B cell (primary cell): ENCODE measurements around the gene TMEM235. TPM values are rescaled to one million over a fixed set of nuclear protein-coding genes. Genes with fewer than 3 reads are reported as not detected.

Experiments used
- ATAC-seq: fragments of 200-7000 bp; cut with Tn5 transposase; one replicate; pipeline ENCODE4 v1.10.0; 2021; ENCODE audit warnings: low read depth, mild to moderate bottlenecking, moderate number of reproducible peaks, moderate library complexity
- CTCF ChIA-PET: fragments of 350-600 bp; sonication (Branson Sonifier 250); formaldehyde crosslinking; loops from one replicate; lab custom pipeline; 2021; ENCODE audit warnings: antibody characterized with exemption, inconsistent platforms; lab: Charles Lee
- POLR2A ChIA-PET: fragments of 350-600 bp; sonication (Branson Sonifier 250); formaldehyde crosslinking; loops from one replicate; lab custom pipeline; 2021; ENCODE audit warnings: antibody characterized with exemption; lab: Charles Lee
- DNase-seq: peaks from one replicate; pipeline ENCODE4 v3.0.0; 2013
- H2AFZ ChIP-seq: 2 replicates; pipeline ENCODE4 v1.6.1; 2012; ENCODE audit warnings: mild to moderate bottlenecking, low read depth, low read length; ENCODE audit not compliant: insufficient read depth, poor library complexity, severe bottlenecking
- H3K27ac ChIP-seq, 2 donors: 1 replicate in 1 of 2; 2 replicates in 1 of 2; pipeline ENCODE4 v1.5.1; 2012 to 2013; ENCODE audit warnings: low read length in 2 of 2, mild to moderate bottlenecking in 2 of 2, moderate library complexity in 1 of 2
- H3K27me3 ChIP-seq, 4 experiments: fragments of 200-600 bp in 1 of 4; sonication (generic) in 1 of 4; replicated peaks in 1 of 4; 1 replicate in 2 of 4; 2 replicates in 2 of 4; pipeline versions ENCODE4 v1.6.1 to v1.7.0; 2013 to 2016; ENCODE audit warnings: low read length in 3 of 4, mild to moderate bottlenecking in 2 of 4, mixed read lengths in 1 of 4, moderate library complexity in 1 of 4; ENCODE audit not compliant: insufficient read depth in 4 of 4, control insufficient read depth in 3 of 4; ENCODE audit errors: control extremely low read depth in 1 of 4
- H3K36me3 ChIP-seq, 2 experiments: replicated peaks in 1 of 2; 1 replicate in 1 of 2; 2 replicates in 1 of 2; pipeline versions ENCODE4 v1.6.1 to v1.7.1; 2013; ENCODE audit warnings: low read length in 1 of 2; ENCODE audit not compliant: insufficient read depth in 2 of 2, control insufficient read depth in 1 of 2; ENCODE audit errors: control extremely low read depth in 1 of 2, extremely low read depth in 1 of 2
- H3K4me1 ChIP-seq, 2 donors: fragments of 200-600 bp in 1 of 2; sonication (generic) in 1 of 2; 1 replicate in 1 of 2; 2 replicates in 1 of 2; pipeline versions ENCODE4 v1.5.1 to v1.6.1; 2013 to 2017; ENCODE audit warnings: low read length in 2 of 2; ENCODE audit not compliant: control insufficient read depth in 2 of 2, insufficient read depth in 2 of 2
- H3K4me2 ChIP-seq: replicated peaks from 2 replicates; pipeline ENCODE3; 2012; ENCODE audit warnings: mild to moderate bottlenecking, low read depth, low read length; ENCODE audit not compliant: poor library complexity, severe bottlenecking
- H3K4me3 ChIP-seq, 5 experiments: fragments of 200-600 bp in 1 of 5; sonication (generic) in 1 of 5; 1 replicate in 3 of 5; 2 replicates in 2 of 5; pipeline versions ENCODE4 v1.5.1 to v1.7.0; 2011 to 2016; ENCODE audit warnings: low read length in 4 of 5, mild to moderate bottlenecking in 4 of 5, low read depth in 2 of 5, control low read depth in 1 of 5, moderate library complexity in 1 of 5; ENCODE audit not compliant: insufficient read depth in 1 of 5; ENCODE audit errors: control extremely low read depth in 1 of 5, extremely low read depth in 1 of 5
- H3K79me2 ChIP-seq: fragments of 200-600 bp; sonication (generic); one replicate; pipeline ENCODE4 v1.6.0; 2016; ENCODE audit warnings: low read length; ENCODE audit not compliant: control insufficient read depth, insufficient read depth
- H3K9ac ChIP-seq: fragments of 200-600 bp; sonication (generic); 2 replicates; pipeline ENCODE4 v1.6.1; 2017; ENCODE audit warnings: mild to moderate bottlenecking, low read length, moderate library complexity
- H3K9me3 ChIP-seq, 3 donors: one replicate each; pipeline versions ENCODE4 v1.6.1 to v1.7.1; 2013; ENCODE audit warnings: low read length in 2 of 3; ENCODE audit not compliant: control insufficient read depth in 2 of 3, insufficient read depth in 1 of 3; ENCODE audit errors: control extremely low read depth in 1 of 3
- H4K20me1 ChIP-seq: 2 replicates; pipeline ENCODE4 v1.6.0; 2012; ENCODE audit warnings: mild to moderate bottlenecking, low read length; ENCODE audit not compliant: insufficient read depth, control insufficient read depth, poor library complexity, severe bottlenecking
- H3K27ac Mint-ChIP-seq: one replicate; pipeline ENCODE4 v1.8.0; 2021; ENCODE audit warnings: mixed read lengths
- H3K27me3 Mint-ChIP-seq: one replicate; pipeline ENCODE4 v1.8.0; 2021; ENCODE audit warnings: mixed read lengths
- H3K4me1 Mint-ChIP-seq: one replicate; pipeline ENCODE4 v1.8.0; 2021; ENCODE audit warnings: mixed read lengths
- H3K4me3 Mint-ChIP-seq: one replicate; pipeline ENCODE4 v1.8.0; 2021; ENCODE audit warnings: mixed read lengths
- H3K9me3 Mint-ChIP-seq: one replicate; pipeline ENCODE4 v1.8.0; 2022; ENCODE audit warnings: mixed read lengths; ENCODE audit not compliant: insufficient read depth
- CTCF ChIP-seq: fragments of 200-600 bp; IDR thresholded peaks from one replicate; pipeline ENCODE4 v1.8.0; 2022; ENCODE audit warnings: antibody characterized with exemption, mild to moderate bottlenecking
- EZH2 ChIP-seq: IDR thresholded peaks from 2 replicates; pipeline ENCODE4 v1.6.1; 2012; ENCODE audit warnings: borderline replicate concordance, low read depth, mild to moderate bottlenecking, moderate library complexity, low read length; ENCODE audit not compliant: insufficient read depth, poor library complexity, severe bottlenecking
- WGBS: methylation state at CpG from one replicate; pipeline ENCODE4 v1.1.5; 2013; ENCODE audit warnings: missing lambda C conversion rate; ENCODE audit not compliant: insufficient coverage; 5-methylcytosine and 5-hydroxymethylcytosine counted together
- intact Hi-C: fragments of 100-400 bp; cut with micrococcal nuclease; formaldehyde crosslinking; loops from one replicate; pipeline ENCODE4 v1.10.0; 2022
- polyA plus RNA-seq: library from polyadenylated mRNA; depleted of rRNA; stranded (reverse); fragments of >200 nt; gene quantifications from 2 replicates; pipeline ENCODE4 v1.2.3, GENCODE V29; 2012
- total RNA-seq, 2 donors: library from RNA; stranded (reverse); fragments of 120-200 nt in 1 of 2; gene quantifications; 1 replicate in 1 of 2; 2 replicates in 1 of 2; pipeline versions ENCODE4 v1.2.3 to v1.2.4, GENCODE V29; 2013 to 2022

TMEM235 gene
- total and polyA plus RNA-seq, 2 donors (not counting 1 experiment from before 2014, with no cell fraction given), result not detected

GRCh38 chr17:78240839-78241238 is 9.4 kb downstream of the TMEM235 start:
- Mint-ChIP-seq H3K4me1 (peaks cover 45% of the 10 kb centered on the region), H3K4me3 (no peak overlapping the region), H3K27ac (no peak overlapping the region), H3K27me3 (no peaks in the 10 kb centered on the region), H3K9me3 (no peaks in the 10 kb centered on the region)
- no peaks in the 10 kb centered on the region for H3K79me2 ChIP-seq
- no peak for ATAC-seq
- intact Hi-C loops, result no loop called here
- TF ChIP-seq CTCF (no peak), EZH2 (no peak)
- H3K27me3 ChIP-seq, result peaks cover 0 to 2% (median 0%) of the 10 kb centered on the region in 4 experiments
- H4K20me1 ChIP-seq, result no peaks in the 10 kb centered on the region
- POLR2A ChIA-PET, result no interaction called here
- H3K9ac ChIP-seq, result no peak overlapping the region
- H3K27ac ChIP-seq, result no peak overlapping the region
- H3K36me3 ChIP-seq, result no peaks in the 10 kb centered on the region
- no peak overlapping the region for H3K4me3 ChIP-seq
- H3K4me2 ChIP-seq, result no peak overlapping the region
- peak; percentile 8 for DNase-seq
- peaks cover 0 to 33% (median 0%) of the 10 kb centered on the region in 3 donors for H3K9me3 ChIP-seq
- CTCF ChIA-PET, result interaction anchor here (0.9 to 3.2 kb wide), 3 partner anchors 10 to 156 kb away, joined by 4 to 26 read pairs (median 10); no protein-coding TSS in a partner anchor
- H3K4me1 ChIP-seq, result peaks cover 26 to 34% of the 10 kb centered on the region in 2 donors
- H2AFZ ChIP-seq, result no peak overlapping the region
- 98% methylated on average over 5 of the region's 9 CpGs for WGBS

- no peaks in the 10 kb centered on the region for H3K36me3 ChIP-seq
- peaks cover 0 to 28% (median 0%) of the 10 kb centered on the region in 3 donors for H3K9me3 ChIP-seq
- DNase-seq (no peak), ATAC-seq (no peak)
- H2AFZ ChIP-seq, result no peak overlapping the region
- no peak overlapping the region for H3K4me3 ChIP-seq
- Mint-ChIP-seq H3K4me1 (peaks cover 45% of the 10 kb centered on the region), H3K4me3 (no peak overlapping the region), H3K27ac (peak overlapping the region; percentile 70), H3K27me3 (no peaks in the 10 kb centered on the region), H3K9me3 (no peaks in the 10 kb centered on the region)
- H3K79me2 ChIP-seq, result no peaks in the 10 kb centered on the region
- no peaks in the 10 kb centered on the region for H4K20me1 ChIP-seq
- ChIA-PET POLR2A (no interaction called here), CTCF (interaction anchor here (0.9 to 3.2 kb wide), 4 partner anchors 10 to 156 kb away, joined by 4 to 26 read pairs (median 8); no protein-coding TSS in a partner anchor)
- peaks cover 0 to 2% (median 0%) of the 10 kb centered on the region in 4 experiments for H3K27me3 ChIP-seq
- intact Hi-C loops, result loop anchor here (1.0 kb wide), 1 partner anchor 54 kb away; the partner anchor contains the start of genes AFMID and TK1
- TF ChIP-seq CTCF, result no peak
- no peak for TF ChIP-seq EZH2
- H3K27ac ChIP-seq, result peak overlapping the region in 1 of 2 donors; percentile 79
- 93% methylated on average over 12 of the region's 13 CpGs for WGBS
- H3K4me1 ChIP-seq, result peaks cover 26 to 34% of the 10 kb centered on the region in 2 donors
- no peak overlapping the region for H3K4me2 ChIP-seq
- H3K9ac ChIP-seq, result no peak overlapping the region
Observed at GRCh38 chr17:78241277-78242023, 10.0 kb downstream of the TMEM235 start.
